Neutrophil (primary cell): Measurements from ENCODE around the gene BHLHE23.

Source experiments
- H3K27ac ChIP-seq: fragments of 200-600 bp; sonication (generic); 2 replicates; pipeline ENCODE4 v1.5.1; 2016; ENCODE audit warnings: mild to moderate bottlenecking, moderate library complexity
- H3K27me3 ChIP-seq: fragments of 200-600 bp; sonication (generic); 2 replicates; pipeline ENCODE4 v1.6.0; 2016; ENCODE audit warnings: mild to moderate bottlenecking
- H3K36me3 ChIP-seq: fragments of 200-600 bp; sonication (generic); 2 replicates; pipeline ENCODE4 v1.5.1; 2017
- H3K4me1 ChIP-seq, 2 experiments: fragments of 200-600 bp in 1 of 2; sonication (generic) in 1 of 2; 1 replicate in 1 of 2; 2 replicates in 1 of 2; pipeline versions ENCODE4 v1.5.1 to v1.6.1; 2013 to 2016; ENCODE audit warnings: low read depth in 1 of 2, low read length in 1 of 2, mild to moderate bottlenecking in 1 of 2, moderate library complexity in 1 of 2; ENCODE audit not compliant: control insufficient read depth in 1 of 2, insufficient read depth in 1 of 2
- H3K4me3 ChIP-seq, 2 experiments: fragments of 200-600 bp in 1 of 2; sonication (generic) in 1 of 2; 1 replicate in 1 of 2; 2 replicates in 1 of 2; pipeline ENCODE4 v1.5.1; 2013 to 2016; ENCODE audit warnings: low read depth in 1 of 2, low read length in 1 of 2, mild to moderate bottlenecking in 1 of 2, moderate library complexity in 1 of 2
- H3K9me3 ChIP-seq: fragments of 200-600 bp; sonication (generic); 2 replicates; pipeline ENCODE4 v1.5.1; 2016
- CTCF ChIP-seq: fragments of 200-600 bp; sonication (generic); IDR thresholded peaks from 2 replicates; pipeline ENCODE4 v1.5.1; 2016; ENCODE audit warnings: antibody characterized with exemption

Gene BHLHE23

GRCh38 chr20:62993856-62994494 lies 12.8 kb downstream of the BHLHE23 start:
- Histone ChIP-seq H3K4me1 (no peaks in the 10 kb centered on the region), H3K4me3 (no peak overlapping the region), H3K9me3 (no peaks in the 10 kb centered on the region), H3K27ac (no peak overlapping the region), H3K27me3 (peaks cover 85% of the 10 kb centered on the region), H3K36me3 (no peaks in the 10 kb centered on the region)
- no peak for TF ChIP-seq CTCF

- Histone ChIP-seq H3K9me3 (no peaks in the 10 kb centered on the region), H3K27me3 (peaks cover 85% of the 10 kb centered on the region), H3K4me1 (no peaks in the 10 kb centered on the region), H3K36me3 (no peaks in the 10 kb centered on the region), H3K27ac (no peak overlapping the region), H3K4me3 (no peak overlapping the region)
- no peak for TF ChIP-seq CTCF
Measured at GRCh38 chr20:62991863-62992262, 14.9 kb downstream of the BHLHE23 start.

- H3K27ac ChIP-seq, result no peak overlapping the region
- no peaks in the 10 kb centered on the region for H3K9me3 ChIP-seq
- H3K36me3 ChIP-seq, result no peaks in the 10 kb centered on the region
- H3K27me3 ChIP-seq, result peaks cover 82% of the 10 kb centered on the region
- TF ChIP-seq CTCF, result no peak
- no peak overlapping the region for H3K4me3 ChIP-seq
- no peaks in the 10 kb centered on the region for H3K4me1 ChIP-seq
Measured at GRCh38 chr20:62991196-62991807, 15.5 kb downstream of the BHLHE23 start.

- H3K4me3 ChIP-seq, result no peak overlapping the region
- no peak overlapping the region for H3K27ac ChIP-seq
- no peaks in the 10 kb centered on the region for H3K4me1 ChIP-seq
- no peaks in the 10 kb centered on the region for H3K9me3 ChIP-seq
- no peak for TF ChIP-seq CTCF
- peaks cover 82% of the 10 kb centered on the region for H3K27me3 ChIP-seq
- no peaks in the 10 kb centered on the region for H3K36me3 ChIP-seq
Measured at GRCh38 chr20:62990306-62990825, 16.4 kb downstream of the BHLHE23 start.

- Histone ChIP-seq H3K4me3 (no peak overlapping the region), H3K27ac (no peak overlapping the region), H3K9me3 (no peaks in the 10 kb centered on the region), H3K4me1 (no peaks in the 10 kb centered on the region), H3K27me3 (peaks cover 84% of the 10 kb centered on the region), H3K36me3 (no peaks in the 10 kb centered on the region)
- TF ChIP-seq CTCF, result no peak
Measured at GRCh38 chr20:62989201-62989601, 17.6 kb downstream of the BHLHE23 start.
